HepG2 (cell line): ENCODE measurements around the gene LAMB4. TPM values are rescaled to one million over a fixed set of nuclear protein-coding genes. Genes with fewer than 3 reads are reported as not detected.

Experiments
- FOXC1 ChIP-seq: sonication (generic); formaldehyde crosslinking; IDR thresholded peaks from 2 replicates; pipeline ENCODE4 v1.8.0; 2022; ENCODE audit warnings: mild to moderate bottlenecking, missing genetic modification reagents, borderline replicate concordance
- GTF3A ChIP-seq: sonication (generic); formaldehyde crosslinking; conservative IDR thresholded peaks from 2 replicates; pipeline ENCODE4 v1.4.0; 2020; ENCODE audit warnings: mild to moderate bottlenecking, missing genetic modification reagents
- HNRNPLL ChIP-seq: fragments of 200-400 bp; formaldehyde crosslinking; IDR thresholded peaks from 2 replicates; pipeline ENCODE4 v1.6.1; 2017; ENCODE audit warnings: mild to moderate bottlenecking, low read depth, low read length; ENCODE audit not compliant: poor library complexity, severe bottlenecking
- ZNF12 ChIP-seq: sonication (generic); formaldehyde crosslinking; IDR thresholded peaks from 2 replicates; pipeline ENCODE4 v1.5.0; 2020; ENCODE audit warnings: missing genetic modification reagents
- ZNF749 ChIP-seq: sonication (generic); formaldehyde crosslinking; IDR thresholded peaks from 2 replicates; pipeline ENCODE4 v1.8.0; 2022; ENCODE audit warnings: mild to moderate bottlenecking, missing genetic modification reagents, moderate library complexity, borderline replicate concordance
- ZNF773 ChIP-seq: sonication (generic); formaldehyde crosslinking; IDR thresholded peaks from 2 replicates; pipeline ENCODE4 v1.4.0; 2020; ENCODE audit warnings: missing genetic modification reagents, borderline replicate concordance
- ZNF775 ChIP-seq: sonication (generic); formaldehyde crosslinking; IDR thresholded peaks from 2 replicates; pipeline ENCODE4 v1.4.0; 2020; ENCODE audit warnings: missing genetic modification reagents, mild to moderate bottlenecking, moderate library complexity, borderline replicate concordance
- polyA plus RNA-seq, 8 experiments: library from polyadenylated mRNA; depleted of rRNA in 3 of 8; stranded (reverse) in 7 of 8; unstranded in 1 of 8; fragments of >200 nt; fragmentation: Illumina TruSeq in 4 of 8; extraction: Trizol in 4 of 8; gene quantifications; 2 replicates each; pipeline versions ENCODE4 v1.2.1 to v1.2.3, GENCODE V29; 2011 to 2016; ENCODE audit warnings: low read depth in 4 of 8, missing spikeins in 1 of 8, mixed read lengths in 1 of 8; ENCODE audit not compliant: insufficient read depth in 1 of 8
- total RNA-seq, 5 experiments: library from RNA; depleted of rRNA; stranded (reverse); fragments of >200 nt; fragmentation: Illumina TruSeq; extraction: Trizol; gene quantifications; 2 replicates each; pipeline ENCODE4 v1.2.3, GENCODE V29; 2016; ENCODE audit warnings: low read depth in 1 of 5
- TF ChIP-seq, protein P1 (sequence below): sonication (generic); formaldehyde crosslinking; IDR thresholded peaks from 2 replicates; pipeline ENCODE4 v1.5.0; 2020; ENCODE audit warnings: mild to moderate bottlenecking, missing genetic modification reagents, borderline replicate concordance
- TF ChIP-seq, protein P2 (sequence below): IDR thresholded peaks from 2 replicates; pipeline ENCODE4 v1.6.1; 2018; ENCODE audit warnings: missing genetic modification reagents
- TF ChIP-seq, protein P3 (sequence below): sonication (generic); formaldehyde crosslinking; IDR thresholded peaks from 2 replicates; pipeline ENCODE4 v1.8.0; 2022; ENCODE audit warnings: mild to moderate bottlenecking, missing genetic modification reagents; ENCODE audit not compliant: insufficient replicate concordance
- TF ChIP-seq, protein P4 (sequence below): sonication (generic); formaldehyde crosslinking; IDR thresholded peaks from 2 replicates; pipeline ENCODE4 v1.5.0; 2020; ENCODE audit warnings: missing genetic modification reagents
- TF ChIP-seq, protein P5 (sequence below): sonication (generic); formaldehyde crosslinking; IDR thresholded peaks from 2 replicates; pipeline ENCODE4 v1.5.0; 2020; ENCODE audit warnings: mild to moderate bottlenecking, missing genetic modification reagents

The LAMB4 gene
- total and polyA plus RNA-seq, 2 of the 13 experiments (the other 11 are each of a cell fraction or from before 2014, with no cell fraction given): 0.05 TPM; not detected in 1

DNA sequence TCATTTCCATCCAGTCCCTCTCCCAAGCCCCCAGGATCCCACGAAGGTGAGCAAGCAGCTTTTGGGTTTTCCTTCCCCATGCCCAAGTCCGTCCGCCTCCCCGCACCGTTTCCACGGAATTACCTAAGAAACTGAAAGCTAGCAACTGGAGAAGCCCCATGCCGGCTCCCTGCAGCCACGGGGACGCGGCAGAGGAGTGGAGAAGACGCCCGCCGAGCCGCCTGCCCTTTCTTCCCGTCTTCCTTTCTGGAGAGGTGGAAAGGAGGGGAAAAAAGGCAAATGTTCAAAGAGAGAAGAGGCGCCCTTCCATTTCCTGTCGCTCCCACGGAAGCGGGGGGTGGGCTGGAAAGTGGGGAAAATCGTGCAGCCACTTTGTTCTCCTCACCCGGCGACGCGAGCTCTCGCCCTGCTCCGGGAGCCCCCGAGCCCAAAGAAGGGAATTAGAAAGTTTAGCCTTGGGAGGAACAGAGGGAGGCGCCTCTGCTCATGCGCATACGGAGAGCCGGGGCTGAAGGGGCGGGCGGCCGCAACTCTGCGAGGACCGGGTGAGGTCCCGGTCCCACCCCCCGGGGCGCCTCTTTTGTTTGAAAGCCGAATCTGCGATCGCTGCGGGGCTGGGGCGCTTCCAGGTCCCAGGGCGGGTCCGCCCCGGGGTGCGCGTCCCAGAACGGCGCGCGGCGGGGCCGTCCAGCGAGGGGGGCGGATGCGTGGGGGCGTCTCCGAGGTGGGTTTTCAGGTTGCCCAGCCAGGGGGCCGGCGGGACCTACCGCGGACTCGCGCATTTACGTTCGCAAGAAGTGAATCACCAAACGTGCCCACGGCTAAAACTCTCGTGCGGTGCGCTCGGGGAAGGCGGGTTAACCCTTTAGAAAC is 127.2 kb downstream of the LAMB4 start, which contains the start of gene LAMB1 (continued):
- TF ChIP-seq, protein P1, sequence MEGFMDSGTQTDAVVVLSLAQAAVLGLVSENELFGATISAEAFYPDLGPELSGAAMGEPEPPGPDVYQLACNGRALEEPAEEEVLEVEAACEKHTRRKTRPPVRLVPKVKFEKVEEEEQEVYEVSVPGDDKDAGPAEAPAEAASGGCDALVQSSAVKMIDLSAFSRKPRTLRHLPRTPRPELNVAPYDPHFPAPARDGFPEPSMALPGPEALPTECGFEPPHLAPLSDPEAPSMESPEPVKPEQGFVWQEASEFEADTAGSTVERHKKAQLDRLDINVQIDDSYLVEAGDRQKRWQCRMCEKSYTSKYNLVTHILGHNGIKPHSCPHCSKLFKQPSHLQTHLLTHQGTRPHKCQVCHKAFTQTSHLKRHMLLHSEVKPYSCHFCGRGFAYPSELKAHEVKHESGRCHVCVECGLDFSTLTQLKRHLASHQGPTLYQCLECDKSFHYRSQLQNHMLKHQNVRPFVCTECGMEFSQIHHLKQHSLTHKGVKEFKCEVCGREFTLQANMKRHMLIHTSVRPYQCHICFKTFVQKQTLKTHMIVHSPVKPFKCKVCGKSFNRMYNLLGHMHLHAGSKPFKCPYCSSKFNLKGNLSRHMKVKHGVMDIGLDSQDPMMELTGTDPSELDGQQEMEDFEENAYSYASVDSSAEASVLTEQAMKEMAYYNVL (CRISPR knock-in tag): 0 out of 2 replicates have a peak, but pooled peaks have one; percentile 63
- no peak for TF ChIP-seq GTF3A (CRISPR knock-in tag)
- 0 out of 2 replicates have a peak, but pooled peaks have one; percentile 2 for TF ChIP-seq ZNF12
- no peak for TF ChIP-seq ZNF773 (CRISPR knock-in tag)
- TF ChIP-seq, protein P2, sequence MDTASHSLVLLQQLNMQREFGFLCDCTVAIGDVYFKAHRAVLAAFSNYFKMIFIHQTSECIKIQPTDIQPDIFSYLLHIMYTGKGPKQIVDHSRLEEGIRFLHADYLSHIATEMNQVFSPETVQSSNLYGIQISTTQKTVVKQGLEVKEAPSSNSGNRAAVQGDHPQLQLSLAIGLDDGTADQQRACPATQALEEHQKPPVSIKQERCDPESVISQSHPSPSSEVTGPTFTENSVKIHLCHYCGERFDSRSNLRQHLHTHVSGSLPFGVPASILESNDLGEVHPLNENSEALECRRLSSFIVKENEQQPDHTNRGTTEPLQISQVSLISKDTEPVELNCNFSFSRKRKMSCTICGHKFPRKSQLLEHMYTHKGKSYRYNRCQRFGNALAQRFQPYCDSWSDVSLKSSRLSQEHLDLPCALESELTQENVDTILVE (CRISPR knock-in tag): peak; percentile 5; the same call in 1 of the 2 replicates
- peak; percentile 59; the same call in 1 of the 2 replicates for TF ChIP-seq ZNF749 (CRISPR knock-in tag)
- TF ChIP-seq, protein P3, sequence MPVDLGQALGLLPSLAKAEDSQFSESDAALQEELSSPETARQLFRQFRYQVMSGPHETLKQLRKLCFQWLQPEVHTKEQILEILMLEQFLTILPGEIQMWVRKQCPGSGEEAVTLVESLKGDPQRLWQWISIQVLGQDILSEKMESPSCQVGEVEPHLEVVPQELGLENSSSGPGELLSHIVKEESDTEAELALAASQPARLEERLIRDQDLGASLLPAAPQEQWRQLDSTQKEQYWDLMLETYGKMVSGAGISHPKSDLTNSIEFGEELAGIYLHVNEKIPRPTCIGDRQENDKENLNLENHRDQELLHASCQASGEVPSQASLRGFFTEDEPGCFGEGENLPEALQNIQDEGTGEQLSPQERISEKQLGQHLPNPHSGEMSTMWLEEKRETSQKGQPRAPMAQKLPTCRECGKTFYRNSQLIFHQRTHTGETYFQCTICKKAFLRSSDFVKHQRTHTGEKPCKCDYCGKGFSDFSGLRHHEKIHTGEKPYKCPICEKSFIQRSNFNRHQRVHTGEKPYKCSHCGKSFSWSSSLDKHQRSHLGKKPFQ (CRISPR knock-in tag): no peak
- peak; percentile 72 for TF ChIP-seq HNRNPLL
- no peak for TF ChIP-seq ZNF775
- TF ChIP-seq FOXC1 (CRISPR knock-in tag): 0 out of 2 replicates have a peak, but pooled peaks have one; percentile 19
- TF ChIP-seq, protein P4, sequence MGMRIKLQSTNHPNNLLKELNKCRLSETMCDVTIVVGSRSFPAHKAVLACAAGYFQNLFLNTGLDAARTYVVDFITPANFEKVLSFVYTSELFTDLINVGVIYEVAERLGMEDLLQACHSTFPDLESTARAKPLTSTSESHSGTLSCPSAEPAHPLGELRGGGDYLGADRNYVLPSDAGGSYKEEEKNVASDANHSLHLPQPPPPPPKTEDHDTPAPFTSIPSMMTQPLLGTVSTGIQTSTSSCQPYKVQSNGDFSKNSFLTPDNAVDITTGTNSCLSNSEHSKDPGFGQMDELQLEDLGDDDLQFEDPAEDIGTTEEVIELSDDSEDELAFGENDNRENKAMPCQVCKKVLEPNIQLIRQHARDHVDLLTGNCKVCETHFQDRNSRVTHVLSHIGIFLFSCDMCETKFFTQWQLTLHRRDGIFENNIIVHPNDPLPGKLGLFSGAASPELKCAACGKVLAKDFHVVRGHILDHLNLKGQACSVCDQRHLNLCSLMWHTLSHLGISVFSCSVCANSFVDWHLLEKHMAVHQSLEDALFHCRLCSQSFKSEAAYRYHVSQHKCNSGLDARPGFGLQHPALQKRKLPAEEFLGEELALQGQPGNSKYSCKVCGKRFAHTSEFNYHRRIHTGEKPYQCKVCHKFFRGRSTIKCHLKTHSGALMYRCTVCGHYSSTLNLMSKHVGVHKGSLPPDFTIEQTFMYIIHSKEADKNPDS (CRISPR knock-in tag): peak; percentile 39; the same call in 1 of the 2 replicates
- TF ChIP-seq, protein P5, sequence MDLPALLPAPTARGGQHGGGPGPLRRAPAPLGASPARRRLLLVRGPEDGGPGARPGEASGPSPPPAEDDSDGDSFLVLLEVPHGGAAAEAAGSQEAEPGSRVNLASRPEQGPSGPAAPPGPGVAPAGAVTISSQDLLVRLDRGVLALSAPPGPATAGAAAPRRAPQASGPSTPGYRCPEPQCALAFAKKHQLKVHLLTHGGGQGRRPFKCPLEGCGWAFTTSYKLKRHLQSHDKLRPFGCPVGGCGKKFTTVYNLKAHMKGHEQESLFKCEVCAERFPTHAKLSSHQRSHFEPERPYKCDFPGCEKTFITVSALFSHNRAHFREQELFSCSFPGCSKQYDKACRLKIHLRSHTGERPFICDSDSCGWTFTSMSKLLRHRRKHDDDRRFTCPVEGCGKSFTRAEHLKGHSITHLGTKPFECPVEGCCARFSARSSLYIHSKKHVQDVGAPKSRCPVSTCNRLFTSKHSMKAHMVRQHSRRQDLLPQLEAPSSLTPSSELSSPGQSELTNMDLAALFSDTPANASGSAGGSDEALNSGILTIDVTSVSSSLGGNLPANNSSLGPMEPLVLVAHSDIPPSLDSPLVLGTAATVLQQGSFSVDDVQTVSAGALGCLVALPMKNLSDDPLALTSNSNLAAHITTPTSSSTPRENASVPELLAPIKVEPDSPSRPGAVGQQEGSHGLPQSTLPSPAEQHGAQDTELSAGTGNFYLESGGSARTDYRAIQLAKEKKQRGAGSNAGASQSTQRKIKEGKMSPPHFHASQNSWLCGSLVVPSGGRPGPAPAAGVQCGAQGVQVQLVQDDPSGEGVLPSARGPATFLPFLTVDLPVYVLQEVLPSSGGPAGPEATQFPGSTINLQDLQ (CRISPR knock-in tag): 0 out of 2 replicates have a peak, but pooled peaks have one; percentile 38
